Neural cell (in vitro differentiated cells): ENCODE results near the gene CDCP1.

Experiments
- EP300 ChIP-seq: fragments of 450-650 bp; conservative IDR thresholded peaks from 2 replicates; pipeline ENCODE4 v1.6.1; 2014; ENCODE audit warnings: antibody characterized with exemption, mild to moderate bottlenecking, moderate library complexity; ENCODE audit not compliant: poor library complexity, severe bottlenecking
- EZH2 ChIP-seq: fragments of 200-600, 300-800 bp; shearing (Covaris generic), sonication (generic); IDR thresholded peaks from 2 replicates; pipeline ENCODE4 v1.6.1; 2014; ENCODE audit warnings: antibody characterized with exemption, low read length, borderline replicate concordance, mild to moderate bottlenecking; ENCODE audit not compliant: insufficient read depth, poor library complexity, severe bottlenecking
- MXI1 ChIP-seq: fragments of 450-650 bp; conservative IDR thresholded peaks from 2 replicates; pipeline ENCODE4 v1.6.1; 2014; ENCODE audit warnings: antibody characterized with exemption, mild to moderate bottlenecking; ENCODE audit not compliant: poor library complexity, severe bottlenecking
- POLR2AphosphoS5 ChIP-seq: IDR thresholded peaks from 2 replicates; pipeline ENCODE4 v1.6.1; 2012
- RAD21 ChIP-seq: fragments of 450-650 bp; conservative IDR thresholded peaks from 2 replicates; pipeline ENCODE4 v1.6.1; 2014; ENCODE audit warnings: antibody characterized with exemption, mild to moderate bottlenecking, moderate library complexity
- SMC3 ChIP-seq: fragments of 450-650 bp; conservative IDR thresholded peaks from 2 replicates; pipeline ENCODE4 v1.6.1; 2014; ENCODE audit warnings: antibody characterized with exemption, mild to moderate bottlenecking, moderate library complexity; ENCODE audit not compliant: poor library complexity
- TAF1 ChIP-seq: IDR thresholded peaks from 2 replicates; pipeline ENCODE4 v1.6.1; 2012; ENCODE audit warnings: low read depth
- TF ChIP-seq, protein P1 (sequence below): fragments of 450-650 bp; IDR thresholded peaks from 2 replicates; pipeline ENCODE4 v1.5.1; 2014; ENCODE audit warnings: antibody characterized with exemption, mild to moderate bottlenecking, moderate library complexity; ENCODE audit not compliant: poor library complexity, severe bottlenecking
- TF ChIP-seq, protein P2 (sequence below): IDR thresholded peaks from 2 replicates; pipeline ENCODE4 v1.6.1; 2012; ENCODE audit warnings: borderline replicate concordance

DNA sequence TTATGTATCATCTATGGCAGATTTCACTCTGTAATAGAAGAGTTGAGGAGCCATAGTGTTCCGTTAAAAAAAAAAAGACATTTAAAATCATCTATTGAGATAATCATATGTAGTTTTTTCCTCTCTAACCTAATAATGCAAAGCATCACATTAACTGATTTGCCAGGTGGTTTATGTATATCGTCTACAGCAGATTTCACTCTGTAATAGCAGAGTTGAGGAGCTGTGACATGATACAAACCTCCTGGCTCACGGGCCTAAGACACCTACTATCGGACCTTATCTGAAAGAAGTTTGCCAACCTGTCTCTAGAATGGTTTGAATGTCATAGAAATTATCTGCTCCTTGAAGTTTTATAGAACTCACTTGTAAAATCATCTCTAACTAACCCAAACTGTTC, 29.8 kb downstream of the CDCP1 start:
- TF ChIP-seq, protein P1, sequence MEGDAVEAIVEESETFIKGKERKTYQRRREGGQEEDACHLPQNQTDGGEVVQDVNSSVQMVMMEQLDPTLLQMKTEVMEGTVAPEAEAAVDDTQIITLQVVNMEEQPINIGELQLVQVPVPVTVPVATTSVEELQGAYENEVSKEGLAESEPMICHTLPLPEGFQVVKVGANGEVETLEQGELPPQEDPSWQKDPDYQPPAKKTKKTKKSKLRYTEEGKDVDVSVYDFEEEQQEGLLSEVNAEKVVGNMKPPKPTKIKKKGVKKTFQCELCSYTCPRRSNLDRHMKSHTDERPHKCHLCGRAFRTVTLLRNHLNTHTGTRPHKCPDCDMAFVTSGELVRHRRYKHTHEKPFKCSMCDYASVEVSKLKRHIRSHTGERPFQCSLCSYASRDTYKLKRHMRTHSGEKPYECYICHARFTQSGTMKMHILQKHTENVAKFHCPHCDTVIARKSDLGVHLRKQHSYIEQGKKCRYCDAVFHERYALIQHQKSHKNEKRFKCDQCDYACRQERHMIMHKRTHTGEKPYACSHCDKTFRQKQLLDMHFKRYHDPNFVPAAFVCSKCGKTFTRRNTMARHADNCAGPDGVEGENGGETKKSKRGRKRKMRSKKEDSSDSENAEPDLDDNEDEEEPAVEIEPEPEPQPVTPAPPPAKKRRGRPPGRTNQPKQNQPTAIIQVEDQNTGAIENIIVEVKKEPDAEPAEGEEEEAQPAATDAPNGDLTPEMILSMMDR, result no peak
- TF ChIP-seq EZH2, result no peak
- TF ChIP-seq TAF1, result no peak
- TF ChIP-seq, protein P2, sequence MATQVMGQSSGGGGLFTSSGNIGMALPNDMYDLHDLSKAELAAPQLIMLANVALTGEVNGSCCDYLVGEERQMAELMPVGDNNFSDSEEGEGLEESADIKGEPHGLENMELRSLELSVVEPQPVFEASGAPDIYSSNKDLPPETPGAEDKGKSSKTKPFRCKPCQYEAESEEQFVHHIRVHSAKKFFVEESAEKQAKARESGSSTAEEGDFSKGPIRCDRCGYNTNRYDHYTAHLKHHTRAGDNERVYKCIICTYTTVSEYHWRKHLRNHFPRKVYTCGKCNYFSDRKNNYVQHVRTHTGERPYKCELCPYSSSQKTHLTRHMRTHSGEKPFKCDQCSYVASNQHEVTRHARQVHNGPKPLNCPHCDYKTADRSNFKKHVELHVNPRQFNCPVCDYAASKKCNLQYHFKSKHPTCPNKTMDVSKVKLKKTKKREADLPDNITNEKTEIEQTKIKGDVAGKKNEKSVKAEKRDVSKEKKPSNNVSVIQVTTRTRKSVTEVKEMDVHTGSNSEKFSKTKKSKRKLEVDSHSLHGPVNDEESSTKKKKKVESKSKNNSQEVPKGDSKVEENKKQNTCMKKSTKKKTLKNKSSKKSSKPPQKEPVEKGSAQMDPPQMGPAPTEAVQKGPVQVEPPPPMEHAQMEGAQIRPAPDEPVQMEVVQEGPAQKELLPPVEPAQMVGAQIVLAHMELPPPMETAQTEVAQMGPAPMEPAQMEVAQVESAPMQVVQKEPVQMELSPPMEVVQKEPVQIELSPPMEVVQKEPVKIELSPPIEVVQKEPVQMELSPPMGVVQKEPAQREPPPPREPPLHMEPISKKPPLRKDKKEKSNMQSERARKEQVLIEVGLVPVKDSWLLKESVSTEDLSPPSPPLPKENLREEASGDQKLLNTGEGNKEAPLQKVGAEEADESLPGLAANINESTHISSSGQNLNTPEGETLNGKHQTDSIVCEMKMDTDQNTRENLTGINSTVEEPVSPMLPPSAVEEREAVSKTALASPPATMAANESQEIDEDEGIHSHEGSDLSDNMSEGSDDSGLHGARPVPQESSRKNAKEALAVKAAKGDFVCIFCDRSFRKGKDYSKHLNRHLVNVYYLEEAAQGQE, result no peak
- TF ChIP-seq POLR2AphosphoS5, result no peak
- TF ChIP-seq RAD21, result no peak
- no peak for TF ChIP-seq EP300
- TF ChIP-seq SMC3, result no peak
- no peak for TF ChIP-seq MXI1
